K562 (cell line): ENCODE results near the gene RBPJ.

Experiments used
- HDAC2 ChIP-seq: fragments of 450-650 bp; IDR thresholded peaks from 2 replicates; pipeline ENCODE4 v1.6.1; 2016; ENCODE audit warnings: mild to moderate bottlenecking
- MAZ ChIP-seq, 2 experiments: fragments of 450-650 bp in 1 of 2; sonication (generic) in 1 of 2; formaldehyde crosslinking; IDR thresholded peaks in 1 of 2; conservative IDR thresholded peaks in 1 of 2; 2 replicates each; pipeline versions ENCODE4 v1.4.0 to v1.5.0; 2020; ENCODE audit warnings: mild to moderate bottlenecking in 1 of 2, missing genetic modification reagents in 1 of 2
- MED1 ChIP-seq: sonication (generic); formaldehyde crosslinking; IDR thresholded peaks from 2 replicates; pipeline ENCODE4 v1.8.1; 2023; ENCODE audit warnings: missing genetic modification reagents, borderline replicate concordance
- SIN3A ChIP-seq, 2 experiments: fragments of 150-350 bp in 1 of 2; IDR thresholded peaks; 2 replicates each; pipeline ENCODE4 v1.6.1; 2011 to 2016; ENCODE audit warnings: borderline replicate concordance in 2 of 2, low read depth in 2 of 2, low read length in 2 of 2, mild to moderate bottlenecking in 2 of 2, moderate library complexity in 2 of 2; ENCODE audit not compliant: control insufficient read depth in 1 of 2
- SMAD4 ChIP-seq: fragments of 250-450 bp; sonication (Bioruptor Pico); conservative IDR thresholded peaks from 2 replicates; pipeline ENCODE4 v1.8.0; 2021; ENCODE audit warnings: inconsistent platforms, mild to moderate bottlenecking, moderate library complexity
- STAG1 ChIP-seq: sonication (generic); formaldehyde crosslinking; IDR thresholded peaks from 2 replicates; pipeline ENCODE4 v1.5.0; 2020; ENCODE audit warnings: missing genetic modification reagents, borderline replicate concordance
- TEAD1 ChIP-seq, 2 experiments: fragments of 450-650 bp in 1 of 2; sonication (generic) in 1 of 2; formaldehyde crosslinking; IDR thresholded peaks; 2 replicates each; pipeline versions ENCODE4 v1.4.0 to v1.8.0; 2020 to 2022; ENCODE audit warnings: mild to moderate bottlenecking in 2 of 2, missing genetic modification reagents in 1 of 2
- ZNF282 ChIP-seq: sonication (generic); formaldehyde crosslinking; IDR thresholded peaks from 2 replicates; pipeline ENCODE4 v1.8.1; 2023; ENCODE audit warnings: missing genetic modification reagents
- TF ChIP-seq, protein P1 (sequence below), 3 experiments: IDR thresholded peaks in 2 of 3; conservative IDR thresholded peaks in 1 of 3; 2 replicates each; pipeline ENCODE4 v1.5.1; 2011 to 2012; ENCODE audit warnings: low read length in 3 of 3, mild to moderate bottlenecking in 3 of 3, control low read depth in 2 of 3, improper control_type of control experiment in 1 of 3, inconsistent platforms in 1 of 3, low read depth in 1 of 3, mixed read lengths in 1 of 3, moderate library complexity in 1 of 3; ENCODE audit not compliant: insufficient read depth in 2 of 3
- TF ChIP-seq, protein P2 (sequence below): fragments of 450-650 bp; IDR thresholded peaks from 2 replicates; pipeline ENCODE4 v1.7.1; 2018; ENCODE audit warnings: mild to moderate bottlenecking, low read depth; ENCODE audit not compliant: partially characterized antibody
- TF ChIP-seq, protein P3 (sequence below): sonication (generic); formaldehyde crosslinking; IDR thresholded peaks from 2 replicates; pipeline ENCODE4 v1.5.0; 2020; ENCODE audit warnings: missing genetic modification reagents

DNA sequence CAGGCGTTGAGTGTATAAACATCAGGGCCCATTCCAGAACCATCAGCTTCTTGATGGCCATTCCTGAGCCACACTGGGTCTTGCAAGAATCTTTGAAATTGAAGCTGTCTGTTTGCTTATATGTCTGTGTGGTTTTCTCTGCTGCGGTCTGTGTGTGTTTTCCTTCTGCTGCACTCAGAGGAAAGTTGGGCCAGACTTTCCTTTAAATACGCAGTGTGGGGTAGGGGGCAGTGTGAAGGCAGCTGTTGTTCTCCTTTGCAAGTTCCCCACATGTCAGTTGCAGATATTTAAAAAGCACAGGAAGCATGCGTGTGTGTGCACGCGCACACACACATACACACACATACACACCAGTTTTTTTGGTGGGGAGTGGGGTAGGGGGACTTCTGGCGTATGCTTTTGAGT is 137.3 kb downstream of the RBPJ start:
- TF ChIP-seq TEAD1 (CRISPR knock-in tag; IDR thresholded peaks at IDR 0.05) (no peak), ZNF282 (CRISPR knock-in tag) (no peak), MAZ (CRISPR knock-in tag; conservative IDR thresholded peaks at IDR 0.05 in 1 of 2, IDR thresholded peaks at IDR 0.05 in 1 of 2) (no peak), HDAC2 (no peak), STAG1 (CRISPR knock-in tag) (no peak), SMAD4 (CRISPR knock-in tag) (no peak), SIN3A (IDR thresholded peaks at IDR 0.05; ENCODE audit: borderline replicate concordance in 2 of 2, control insufficient read depth in 1 of 2, low read depth in 2 of 2, low read length in 2 of 2) (no peak), MED1 (no peak)
- TF ChIP-seq, protein P1, sequence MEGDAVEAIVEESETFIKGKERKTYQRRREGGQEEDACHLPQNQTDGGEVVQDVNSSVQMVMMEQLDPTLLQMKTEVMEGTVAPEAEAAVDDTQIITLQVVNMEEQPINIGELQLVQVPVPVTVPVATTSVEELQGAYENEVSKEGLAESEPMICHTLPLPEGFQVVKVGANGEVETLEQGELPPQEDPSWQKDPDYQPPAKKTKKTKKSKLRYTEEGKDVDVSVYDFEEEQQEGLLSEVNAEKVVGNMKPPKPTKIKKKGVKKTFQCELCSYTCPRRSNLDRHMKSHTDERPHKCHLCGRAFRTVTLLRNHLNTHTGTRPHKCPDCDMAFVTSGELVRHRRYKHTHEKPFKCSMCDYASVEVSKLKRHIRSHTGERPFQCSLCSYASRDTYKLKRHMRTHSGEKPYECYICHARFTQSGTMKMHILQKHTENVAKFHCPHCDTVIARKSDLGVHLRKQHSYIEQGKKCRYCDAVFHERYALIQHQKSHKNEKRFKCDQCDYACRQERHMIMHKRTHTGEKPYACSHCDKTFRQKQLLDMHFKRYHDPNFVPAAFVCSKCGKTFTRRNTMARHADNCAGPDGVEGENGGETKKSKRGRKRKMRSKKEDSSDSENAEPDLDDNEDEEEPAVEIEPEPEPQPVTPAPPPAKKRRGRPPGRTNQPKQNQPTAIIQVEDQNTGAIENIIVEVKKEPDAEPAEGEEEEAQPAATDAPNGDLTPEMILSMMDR (IDR thresholded peaks at IDR 0.05 in 2 of 3, conservative IDR thresholded peaks at IDR 0.05 in 1 of 3; ENCODE audit: insufficient read depth in 2 of 3, low read depth in 1 of 3, low read length in 3 of 3), result no peak
- TF ChIP-seq, protein P2, sequence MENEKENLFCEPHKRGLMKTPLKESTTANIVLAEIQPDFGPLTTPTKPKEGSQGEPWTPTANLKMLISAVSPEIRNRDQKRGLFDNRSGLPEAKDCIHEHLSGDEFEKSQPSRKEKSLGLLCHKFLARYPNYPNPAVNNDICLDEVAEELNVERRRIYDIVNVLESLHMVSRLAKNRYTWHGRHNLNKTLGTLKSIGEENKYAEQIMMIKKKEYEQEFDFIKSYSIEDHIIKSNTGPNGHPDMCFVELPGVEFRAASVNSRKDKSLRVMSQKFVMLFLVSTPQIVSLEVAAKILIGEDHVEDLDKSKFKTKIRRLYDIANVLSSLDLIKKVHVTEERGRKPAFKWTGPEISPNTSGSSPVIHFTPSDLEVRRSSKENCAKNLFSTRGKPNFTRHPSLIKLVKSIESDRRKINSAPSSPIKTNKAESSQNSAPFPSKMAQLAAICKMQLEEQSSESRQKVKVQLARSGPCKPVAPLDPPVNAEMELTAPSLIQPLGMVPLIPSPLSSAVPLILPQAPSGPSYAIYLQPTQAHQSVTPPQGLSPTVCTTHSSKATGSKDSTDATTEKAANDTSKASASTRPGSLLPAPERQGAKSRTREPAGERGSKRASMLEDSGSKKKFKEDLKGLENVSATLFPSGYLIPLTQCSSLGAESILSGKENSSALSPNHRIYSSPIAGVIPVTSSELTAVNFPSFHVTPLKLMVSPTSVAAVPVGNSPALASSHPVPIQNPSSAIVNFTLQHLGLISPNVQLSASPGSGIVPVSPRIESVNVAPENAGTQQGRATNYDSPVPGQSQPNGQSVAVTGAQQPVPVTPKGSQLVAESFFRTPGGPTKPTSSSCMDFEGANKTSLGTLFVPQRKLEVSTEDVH, result no peak
- TF ChIP-seq, protein P3, sequence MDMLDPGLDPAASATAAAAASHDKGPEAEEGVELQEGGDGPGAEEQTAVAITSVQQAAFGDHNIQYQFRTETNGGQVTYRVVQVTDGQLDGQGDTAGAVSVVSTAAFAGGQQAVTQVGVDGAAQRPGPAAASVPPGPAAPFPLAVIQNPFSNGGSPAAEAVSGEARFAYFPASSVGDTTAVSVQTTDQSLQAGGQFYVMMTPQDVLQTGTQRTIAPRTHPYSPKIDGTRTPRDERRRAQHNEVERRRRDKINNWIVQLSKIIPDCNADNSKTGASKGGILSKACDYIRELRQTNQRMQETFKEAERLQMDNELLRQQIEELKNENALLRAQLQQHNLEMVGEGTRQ (CRISPR knock-in tag), result no peak
